Sigmoid colon (tissue), 4 donors: Measurements from ENCODE around the gene NHEJ1.

Experiments
- EP300 ChIP-seq, 4 donors: sonication (generic); formaldehyde crosslinking; IDR thresholded peaks; one replicate each; pipeline ENCODE4 v1.6.1; 2017; ENCODE audit warnings: antibody characterized with exemption in 4 of 4
- POLR2A ChIP-seq, 2 donors: fragments of 450-650 bp; IDR thresholded peaks; one replicate each; pipeline ENCODE4 v1.6.1; 2016; ENCODE audit warnings: antibody characterized with exemption in 2 of 2, mild to moderate bottlenecking in 2 of 2, moderate library complexity in 2 of 2
- TF ChIP-seq, protein P1 (sequence below), 4 experiments: fragments of 450-650 bp in 3 of 4; fragments of 200-600 bp in 1 of 4; IDR thresholded peaks; one replicate each; pipeline ENCODE4 v1.5.1; 2016 to 2019; ENCODE audit warnings: antibody characterized with exemption in 4 of 4, mild to moderate bottlenecking in 3 of 4, moderate library complexity in 2 of 4

DNA sequence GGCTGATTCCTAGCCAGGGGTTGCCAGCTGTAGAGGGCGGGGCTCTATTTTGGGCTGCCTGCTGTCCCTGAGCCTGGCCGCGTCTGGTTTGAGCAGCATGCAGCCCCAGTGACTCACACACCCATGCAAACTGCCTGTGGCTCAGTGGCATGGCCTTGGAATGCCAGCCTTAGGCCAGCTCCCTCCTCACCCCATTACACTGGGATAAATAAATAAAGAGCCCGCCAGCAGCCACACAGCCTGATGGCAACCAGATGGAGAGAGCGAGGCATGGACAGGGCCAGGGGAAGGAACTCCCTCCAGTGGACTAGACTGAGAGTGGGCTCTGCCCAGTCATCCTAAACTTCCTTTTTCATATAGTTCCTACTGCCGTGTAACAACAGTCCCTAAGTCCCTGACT lies 18.3 kb downstream of the NHEJ1 start:
- TF ChIP-seq, protein P1, sequence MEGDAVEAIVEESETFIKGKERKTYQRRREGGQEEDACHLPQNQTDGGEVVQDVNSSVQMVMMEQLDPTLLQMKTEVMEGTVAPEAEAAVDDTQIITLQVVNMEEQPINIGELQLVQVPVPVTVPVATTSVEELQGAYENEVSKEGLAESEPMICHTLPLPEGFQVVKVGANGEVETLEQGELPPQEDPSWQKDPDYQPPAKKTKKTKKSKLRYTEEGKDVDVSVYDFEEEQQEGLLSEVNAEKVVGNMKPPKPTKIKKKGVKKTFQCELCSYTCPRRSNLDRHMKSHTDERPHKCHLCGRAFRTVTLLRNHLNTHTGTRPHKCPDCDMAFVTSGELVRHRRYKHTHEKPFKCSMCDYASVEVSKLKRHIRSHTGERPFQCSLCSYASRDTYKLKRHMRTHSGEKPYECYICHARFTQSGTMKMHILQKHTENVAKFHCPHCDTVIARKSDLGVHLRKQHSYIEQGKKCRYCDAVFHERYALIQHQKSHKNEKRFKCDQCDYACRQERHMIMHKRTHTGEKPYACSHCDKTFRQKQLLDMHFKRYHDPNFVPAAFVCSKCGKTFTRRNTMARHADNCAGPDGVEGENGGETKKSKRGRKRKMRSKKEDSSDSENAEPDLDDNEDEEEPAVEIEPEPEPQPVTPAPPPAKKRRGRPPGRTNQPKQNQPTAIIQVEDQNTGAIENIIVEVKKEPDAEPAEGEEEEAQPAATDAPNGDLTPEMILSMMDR (IDR thresholded peaks at IDR 0.05): no peak
- no peak for TF ChIP-seq EP300 (IDR thresholded peaks at IDR 0.05)
- no peak for TF ChIP-seq POLR2A (IDR thresholded peaks at IDR 0.05)
